ENCODE data around the gene SMC4.
"Not testable (repeated sequence)": the region's sequence is repeated elsewhere in the genome, so short reads cannot be mapped to it uniquely, and the experiment has no call there.

SMC4 gene

DNA sequence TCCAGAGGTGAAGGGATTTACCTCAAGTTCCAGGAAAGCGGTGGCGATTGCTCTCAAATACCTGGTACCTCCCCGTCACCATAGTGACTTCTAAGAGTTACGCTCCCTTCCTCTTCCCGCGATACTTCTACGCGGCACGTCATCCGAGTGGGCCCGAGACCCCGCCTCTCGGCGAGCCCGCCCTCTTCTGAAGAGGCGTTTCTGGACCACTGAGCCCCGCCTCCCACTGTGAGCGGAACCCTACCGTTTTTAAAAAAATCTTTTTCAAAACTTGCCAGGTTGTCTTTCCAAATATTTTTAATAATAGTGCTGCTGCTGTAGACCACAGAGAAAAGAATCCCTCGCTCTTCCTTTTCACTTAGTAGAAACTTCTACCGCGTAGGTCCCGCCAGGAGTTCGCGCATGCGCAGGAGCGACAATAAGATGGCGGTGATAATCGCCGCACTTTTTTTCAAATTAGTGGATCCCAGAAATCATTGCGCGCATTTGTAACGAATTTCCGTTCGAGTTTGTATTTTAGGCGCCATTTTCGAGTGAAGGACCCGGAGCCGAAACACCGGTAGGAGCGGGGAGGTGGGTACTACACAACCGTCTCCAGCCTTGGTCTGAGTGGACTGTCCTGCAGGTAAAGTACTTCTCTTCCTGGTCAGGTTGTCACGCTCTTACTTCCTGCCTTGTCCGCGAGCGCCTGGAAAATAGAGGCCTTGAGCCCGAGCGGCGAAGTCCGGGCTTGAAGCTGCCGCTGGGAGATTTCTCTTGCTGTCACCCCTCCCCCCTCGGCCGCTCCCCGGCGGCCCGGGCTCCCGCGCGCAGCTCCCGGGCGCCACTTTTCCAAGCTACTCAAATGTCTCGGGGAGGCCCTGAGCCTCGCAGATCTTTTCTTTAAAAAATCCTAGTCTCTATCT, at the start of gene SMC4, which contains the start of gene IFT80:
Gene SMC4 (plus strand): TSS at position 526 of the 905 bp plus-strand sequence. CDS start 1,177 bp downstream, outside the sequence.
Gene IFT80 (minus strand): TSS at position 101 of the 905 bp plus-strand sequence. CDS start 14,625 bp downstream, outside the sequence.
- DNase-seq, result peak; percentile 96

DNA sequence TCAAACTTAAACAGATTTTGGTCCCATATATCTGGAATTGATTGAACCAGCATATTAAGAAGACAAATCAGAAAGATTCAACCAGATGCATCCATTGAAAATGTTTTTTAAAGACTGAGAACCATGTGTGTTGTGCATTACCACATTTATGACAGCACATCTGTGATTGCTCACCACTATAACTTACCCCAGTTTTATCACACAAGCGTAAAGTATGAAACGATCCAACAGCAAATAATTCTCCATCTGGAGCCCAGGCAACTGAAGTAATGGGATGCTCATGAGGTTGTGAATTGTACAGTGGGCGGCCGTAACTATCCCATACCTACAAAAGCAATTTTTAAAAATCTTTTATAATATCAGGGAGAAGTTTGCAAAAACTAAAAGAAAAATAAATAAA, 43.6 kb upstream of the SMC4 start:
- DNase-seq, result peak; percentile 18

DNA sequence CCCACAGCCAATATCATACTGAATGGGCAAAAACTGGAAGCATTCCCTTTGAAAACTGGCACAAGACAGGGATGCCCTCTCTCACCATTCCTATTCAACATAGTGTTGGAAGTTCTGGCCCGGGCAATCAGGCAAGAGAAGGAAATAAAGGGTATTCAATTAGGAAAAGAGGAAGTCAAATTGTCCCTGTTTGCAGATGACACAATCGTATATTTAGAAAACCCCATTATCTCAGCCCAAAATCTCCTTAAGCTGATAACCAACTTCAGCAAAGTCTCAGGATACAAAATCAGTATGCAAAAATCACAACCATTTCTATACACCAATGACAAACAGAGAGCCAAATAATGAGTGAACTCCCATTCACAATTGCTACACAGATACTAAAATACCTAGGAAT, 36.6 kb upstream of the SMC4 start:
- not testable (repeated sequence) for DNase-seq

DNA sequence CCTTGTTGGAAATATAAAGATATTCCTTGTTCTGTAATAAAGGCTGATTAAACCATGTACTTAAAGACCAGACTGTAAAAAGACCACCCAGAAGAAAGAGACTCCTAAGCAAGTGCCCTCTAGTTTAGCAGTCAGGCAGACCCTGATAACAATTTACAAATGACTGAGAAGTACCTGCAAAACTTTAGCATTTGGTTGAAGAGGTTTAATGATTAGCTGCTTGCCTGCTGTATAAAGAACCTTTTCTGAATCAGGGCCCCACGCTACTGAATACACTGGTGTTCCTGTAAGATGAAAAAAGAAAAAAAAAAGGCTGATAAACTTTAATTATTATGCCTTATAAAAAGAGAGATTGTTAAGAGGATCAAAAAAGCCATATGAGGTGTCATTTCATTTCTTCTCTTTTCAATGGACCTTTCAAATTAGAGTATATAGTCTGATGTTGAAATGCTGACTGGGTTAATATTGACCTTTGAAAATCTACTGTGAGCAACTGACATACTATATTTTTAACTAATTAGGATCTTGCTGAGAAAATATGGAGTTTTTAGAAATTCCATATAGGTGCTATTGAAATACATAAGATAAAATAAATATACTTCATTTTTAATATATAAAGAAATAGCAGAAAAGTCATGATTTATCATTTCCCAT, 33.5 kb upstream of the SMC4 start:
- DNase-seq, result no peak

DNA sequence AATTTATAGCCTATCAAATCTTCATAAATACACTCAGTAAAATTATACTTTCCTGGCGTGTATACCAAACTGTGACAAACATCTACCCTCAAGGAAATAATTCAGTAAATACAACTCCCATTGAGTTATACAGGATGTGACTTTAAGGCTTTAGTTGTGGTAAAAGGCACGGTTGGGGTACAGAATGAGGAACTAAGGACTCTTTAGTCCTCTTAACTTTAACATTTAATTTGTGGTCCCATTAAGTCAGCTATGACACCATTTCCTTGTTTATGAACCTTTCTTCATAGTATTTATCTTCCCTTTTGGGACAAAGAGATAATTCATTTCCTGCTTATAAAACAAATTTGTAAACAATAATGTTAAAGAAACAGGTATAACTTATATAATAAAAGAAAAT, 30.6 kb upstream of the SMC4 start:
- no peak for DNase-seq

DNA sequence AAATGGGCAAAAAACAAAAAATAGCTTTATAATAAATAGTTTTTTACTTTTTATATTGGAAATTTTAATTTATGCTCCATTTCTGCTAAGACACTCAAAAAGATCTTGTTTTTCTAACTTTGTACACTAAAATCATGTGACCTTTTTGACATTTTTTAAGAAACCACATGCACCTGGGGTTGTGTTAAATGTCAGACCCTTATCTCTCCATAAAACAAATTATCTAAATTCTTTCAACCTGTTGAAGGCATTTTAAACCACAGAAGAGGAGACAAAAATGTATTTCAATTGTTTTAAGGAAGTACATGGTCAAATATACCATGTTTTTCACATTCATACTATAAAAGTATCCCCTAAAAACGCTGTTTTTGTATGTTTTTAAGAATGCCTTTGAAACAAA, 29.7 kb upstream of the SMC4 start:
- DNase-seq, result no peak

DNA sequence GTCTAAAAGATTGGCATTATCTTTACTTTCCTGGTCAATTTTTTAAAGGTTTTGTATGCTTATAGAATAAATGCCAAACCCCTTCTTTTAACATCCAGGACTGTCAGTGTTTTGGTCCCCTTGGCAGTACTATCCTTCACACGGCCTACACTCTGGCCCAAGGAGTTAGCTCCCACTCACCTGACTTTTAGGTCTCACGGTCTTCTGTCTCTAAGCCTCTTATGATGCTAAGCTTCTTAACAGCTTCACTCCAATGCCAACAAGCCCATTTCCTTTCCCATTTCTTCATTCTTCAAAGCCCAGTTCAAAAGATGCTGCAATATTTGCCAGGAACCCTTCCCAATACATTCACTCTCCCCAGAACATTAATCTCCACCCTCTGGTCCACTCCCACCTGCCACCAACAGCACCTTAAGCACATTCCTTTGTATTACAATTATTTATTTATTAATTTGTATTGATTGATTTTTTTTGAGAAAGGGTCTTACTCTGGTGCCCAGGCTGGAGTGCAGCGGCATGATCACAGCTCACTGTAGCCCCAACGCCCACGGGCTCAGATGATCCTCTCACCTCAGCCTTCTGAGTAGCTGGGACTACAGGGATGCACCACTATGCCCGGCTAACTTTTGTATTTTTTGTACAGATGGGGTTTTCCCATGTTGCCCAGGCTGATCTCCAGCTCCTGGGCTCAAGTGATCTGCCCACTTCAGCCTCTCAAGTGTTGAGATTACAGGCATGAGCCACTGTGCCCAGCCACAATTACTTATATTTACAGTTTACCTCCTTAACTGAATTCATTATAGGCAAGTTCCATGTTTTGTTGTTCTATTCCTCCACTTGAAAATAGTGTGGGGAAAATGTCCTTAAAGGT, 28.2 kb upstream of the SMC4 start:
- no peak for DNase-seq

DNA sequence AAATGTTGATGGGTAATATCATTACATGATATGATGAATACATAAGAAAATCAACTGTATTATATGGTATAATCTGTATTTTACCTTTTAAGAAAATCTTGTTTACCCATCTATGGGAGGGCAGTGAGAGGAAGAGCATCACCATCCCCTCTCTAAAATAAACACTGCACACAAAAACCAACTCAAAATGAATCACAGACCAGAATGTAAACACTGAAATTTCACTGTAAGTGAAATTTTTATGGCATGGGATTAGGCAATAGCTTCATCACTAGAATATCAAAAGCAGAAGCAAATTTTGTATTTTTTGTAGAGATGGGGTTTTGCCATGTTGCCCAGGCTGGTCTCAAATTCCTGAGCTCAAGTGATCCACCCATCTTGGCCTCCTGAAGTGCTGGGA, 26.7 kb upstream of the SMC4 start:
- DNase-seq, result peak; percentile 73

DNA sequence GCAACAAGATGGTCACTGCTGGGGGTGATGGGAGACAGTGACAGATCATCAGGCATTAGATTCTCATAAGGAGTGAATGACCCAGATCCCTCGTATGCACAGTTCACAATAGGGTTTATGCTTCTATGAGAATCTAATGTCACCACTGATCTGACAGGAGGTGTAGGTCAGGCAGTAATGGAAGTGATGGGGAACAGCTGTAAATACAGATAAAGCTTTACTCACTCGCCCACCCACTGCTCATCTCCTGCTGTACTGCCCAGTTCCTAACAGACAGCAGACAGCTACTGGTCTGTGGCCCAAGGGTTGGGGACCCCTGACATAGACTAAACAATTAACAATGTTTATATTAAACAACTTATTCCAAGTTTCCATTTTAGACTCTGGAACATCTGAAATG, 25.8 kb upstream of the SMC4 start:
- DNase-seq, result no peak

DNA sequence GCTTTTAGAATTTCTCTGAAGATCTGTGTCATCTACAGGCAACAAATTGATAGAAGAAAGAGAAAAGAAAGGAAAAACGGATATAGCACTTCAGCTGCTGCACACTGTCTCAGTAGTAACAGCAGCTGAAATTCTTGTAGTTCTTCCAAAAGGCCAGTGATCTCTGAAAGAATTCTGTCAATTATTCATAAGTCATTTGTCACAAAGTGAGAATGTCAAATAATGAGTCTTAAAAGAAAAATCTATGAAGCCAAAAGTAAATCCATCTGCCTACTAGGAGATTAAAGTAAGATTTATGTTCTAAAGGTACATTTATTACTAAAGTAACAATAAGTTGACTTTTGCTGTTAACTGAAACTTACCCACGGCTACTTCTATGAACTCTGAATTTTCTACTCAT, 25.0 kb upstream of the SMC4 start:
- no peak for DNase-seq

DNA sequence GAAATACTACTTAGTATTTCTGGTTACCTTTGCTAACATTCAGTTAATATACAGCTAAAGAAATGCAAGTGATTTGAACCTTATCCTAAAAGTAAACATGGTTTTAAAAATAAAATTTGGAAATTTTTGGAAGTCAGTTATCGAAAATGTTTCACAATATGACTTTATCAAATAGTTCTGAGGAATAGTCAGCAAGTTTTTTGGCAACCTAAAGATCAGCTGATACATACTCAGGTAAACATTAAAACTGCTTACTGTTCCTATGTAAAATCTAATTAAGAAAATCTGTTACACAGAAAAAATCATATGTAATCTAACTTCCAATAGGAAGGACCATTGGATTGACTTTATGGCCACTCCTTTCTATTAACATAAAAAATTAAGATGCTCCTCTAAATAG, 24.5 kb upstream of the SMC4 start:
- no peak for DNase-seq

DNA sequence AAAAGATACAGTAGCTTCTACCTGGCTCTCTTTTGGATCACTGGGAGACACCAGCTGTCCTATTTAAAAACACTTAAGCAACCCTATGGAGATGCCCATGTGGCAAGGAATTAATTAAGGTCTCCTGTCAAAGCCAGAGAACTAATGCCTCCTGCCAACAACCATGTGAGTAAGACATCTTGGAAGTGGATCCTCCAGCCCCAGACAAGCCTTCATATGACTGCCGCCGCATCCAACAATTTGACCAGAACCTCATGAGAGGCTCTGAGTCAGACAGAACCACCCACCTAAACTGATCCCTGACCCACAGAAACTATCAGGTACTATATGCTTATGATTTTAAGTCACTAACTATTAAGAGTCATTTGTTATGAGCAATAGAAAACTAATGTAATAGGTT, 22.8 kb upstream of the SMC4 start:
- peak; percentile 48 for DNase-seq

DNA sequence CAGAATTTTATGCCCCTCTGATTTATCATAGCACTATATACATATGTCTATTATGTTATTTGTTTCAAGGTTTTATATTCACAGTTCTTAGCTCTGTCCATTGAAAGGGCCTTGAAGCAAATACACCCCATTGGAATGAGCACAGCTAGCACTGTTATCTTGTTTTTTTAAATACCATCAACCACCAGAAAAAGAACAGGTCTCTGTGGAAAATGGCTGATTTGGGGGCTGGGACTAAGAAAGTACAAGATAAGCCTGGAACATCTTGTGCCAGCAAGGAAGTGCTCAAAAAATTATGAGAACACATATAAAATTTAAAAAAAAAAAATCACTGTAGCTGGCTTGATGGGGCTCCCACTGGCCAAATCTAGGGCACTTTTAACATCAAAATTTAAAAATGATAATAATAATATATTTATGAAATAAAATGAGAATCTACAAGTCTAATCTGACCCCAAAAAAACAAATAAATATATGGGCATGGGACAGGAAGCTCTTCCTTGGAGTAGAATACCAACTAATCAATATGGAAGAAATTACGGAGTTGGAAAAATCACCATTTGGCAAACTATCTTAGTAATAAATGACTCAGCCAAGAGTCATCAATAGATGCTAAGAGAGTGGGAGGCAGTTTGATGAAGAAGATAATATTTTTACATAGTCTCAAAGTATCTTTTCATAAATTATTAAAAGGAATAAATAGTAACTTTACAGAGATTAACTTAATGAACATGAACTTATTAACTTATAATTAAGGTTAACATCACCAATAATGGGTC, 20.9 kb upstream of the SMC4 start:
- peak; percentile 15 for DNase-seq

DNA sequence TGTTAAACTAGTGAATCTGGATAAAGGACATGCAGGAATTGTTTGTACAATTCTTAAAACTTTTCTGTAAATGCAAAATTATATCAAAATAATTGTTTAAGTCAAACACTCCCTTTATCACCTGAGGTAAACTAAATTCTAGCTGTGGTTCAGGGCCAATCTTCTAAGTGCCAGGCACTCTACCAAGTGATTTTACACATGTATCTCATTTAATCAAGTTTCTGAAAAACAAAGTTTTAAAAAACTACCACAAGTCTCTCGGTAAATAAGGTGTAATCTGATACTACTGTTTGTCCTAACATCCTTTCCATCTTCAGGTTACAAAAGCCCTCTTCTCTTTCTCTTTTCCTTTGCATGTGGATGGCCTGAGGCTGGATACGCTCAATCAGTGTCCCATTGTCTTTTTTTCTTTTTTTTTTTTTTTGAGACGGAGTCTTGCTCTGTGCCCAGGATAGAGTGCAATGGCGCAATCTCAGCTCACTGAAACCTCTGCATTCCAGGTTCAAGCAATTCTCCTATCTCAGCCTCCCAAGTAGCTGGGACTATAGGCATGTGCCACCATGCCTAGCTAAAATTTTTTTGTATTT, 19.7 kb upstream of the SMC4 start:
- DNase-seq, result no peak

DNA sequence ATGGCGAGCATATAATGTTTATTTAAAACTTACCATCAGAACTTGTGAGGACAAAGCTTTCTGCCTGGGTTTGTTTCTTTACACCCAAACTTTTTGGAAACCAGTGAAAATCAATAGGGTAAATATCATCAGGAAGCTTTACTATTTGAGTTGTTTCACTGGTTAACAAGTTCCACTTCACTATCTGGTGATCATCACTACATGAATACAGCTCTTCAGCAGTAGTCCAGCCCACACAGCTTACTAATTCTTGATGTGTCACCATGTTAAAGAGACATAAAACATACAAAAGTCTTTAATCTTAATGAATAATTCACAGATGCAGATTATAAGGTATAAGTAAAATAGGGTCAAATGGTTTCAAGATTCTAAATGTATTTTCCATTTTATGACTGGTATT, 18.0 kb upstream of the SMC4 start:
- DNase-seq, result peak; percentile 24

DNA sequence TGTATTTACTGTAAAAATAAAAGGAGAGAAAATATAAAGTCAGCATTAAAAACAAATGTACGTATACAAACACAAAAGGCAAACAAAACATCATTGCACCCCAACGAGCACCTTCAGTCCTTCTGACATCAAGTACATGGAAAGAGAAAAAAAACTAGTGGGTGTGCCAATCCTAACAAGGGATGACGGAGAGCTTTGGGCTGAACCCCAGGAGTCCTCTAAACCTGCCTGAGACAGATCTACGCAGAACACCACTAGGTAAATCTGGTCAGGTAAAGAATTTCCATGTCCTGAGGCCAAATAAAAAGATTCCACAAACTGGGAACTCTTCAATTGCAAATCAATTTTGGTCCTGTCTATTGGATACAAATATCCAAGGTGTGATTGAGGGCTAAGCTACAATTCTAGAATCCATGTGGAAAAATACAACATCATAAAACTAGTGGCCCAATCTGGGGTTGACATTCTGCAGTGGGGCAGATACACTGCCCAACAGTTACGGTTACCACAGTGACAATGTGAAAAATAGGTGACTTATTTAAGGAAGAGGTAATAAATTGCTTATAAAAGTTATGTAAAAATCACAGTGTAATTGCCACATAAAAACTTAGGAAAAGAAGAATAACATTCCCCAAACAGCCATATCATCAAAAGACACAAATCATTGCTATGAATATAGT, 14.7 kb upstream of the SMC4 start:
- DNase-seq, result no peak

DNA sequence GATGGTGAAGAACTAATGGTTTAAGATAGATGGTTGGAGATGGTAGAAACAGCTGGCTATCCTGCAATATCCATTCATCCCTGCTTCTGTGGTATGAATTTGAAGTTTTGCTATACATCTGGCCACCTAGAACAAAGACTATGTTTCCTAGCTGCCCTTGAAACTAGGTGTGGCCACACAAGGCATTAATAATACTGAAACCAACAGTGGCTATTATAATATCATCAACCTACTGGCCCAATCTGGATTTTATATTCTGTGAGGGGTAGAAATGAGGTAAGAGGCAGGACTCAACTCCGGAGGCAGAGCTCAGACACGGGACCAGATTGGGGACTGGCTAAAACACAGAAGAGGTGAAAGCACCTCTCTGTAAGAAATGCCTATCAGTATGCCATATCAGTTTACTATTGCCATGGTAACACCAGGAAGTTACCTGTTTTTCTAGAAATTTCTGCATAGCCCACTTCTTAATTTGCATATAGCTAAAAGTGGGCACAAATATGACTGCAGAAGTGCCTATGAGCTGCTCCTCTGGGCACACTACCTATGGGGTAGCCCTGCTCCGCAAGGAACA, 8.8 kb upstream of the SMC4 start:
- no peak for DNase-seq

DNA sequence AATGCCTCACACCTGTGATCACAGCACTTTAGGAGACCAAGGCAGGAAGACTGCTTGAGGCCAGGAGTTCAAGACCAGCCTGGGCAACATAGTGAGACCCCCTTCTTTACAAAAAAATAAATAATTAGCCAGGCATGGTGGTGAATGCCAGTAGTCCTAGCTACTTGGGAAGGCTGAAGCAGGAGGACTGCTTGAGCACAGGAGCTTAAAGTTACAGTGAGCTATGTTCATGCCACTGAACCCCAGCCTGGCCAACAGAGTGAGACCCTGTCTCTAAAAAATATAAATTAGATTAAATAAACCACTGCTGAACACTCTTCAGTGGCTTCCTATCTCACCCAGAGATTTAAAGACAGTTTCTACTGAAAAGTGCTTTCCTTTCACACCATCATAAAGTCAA, 6.7 kb upstream of the SMC4 start:
- DNase-seq, result no peak

DNA sequence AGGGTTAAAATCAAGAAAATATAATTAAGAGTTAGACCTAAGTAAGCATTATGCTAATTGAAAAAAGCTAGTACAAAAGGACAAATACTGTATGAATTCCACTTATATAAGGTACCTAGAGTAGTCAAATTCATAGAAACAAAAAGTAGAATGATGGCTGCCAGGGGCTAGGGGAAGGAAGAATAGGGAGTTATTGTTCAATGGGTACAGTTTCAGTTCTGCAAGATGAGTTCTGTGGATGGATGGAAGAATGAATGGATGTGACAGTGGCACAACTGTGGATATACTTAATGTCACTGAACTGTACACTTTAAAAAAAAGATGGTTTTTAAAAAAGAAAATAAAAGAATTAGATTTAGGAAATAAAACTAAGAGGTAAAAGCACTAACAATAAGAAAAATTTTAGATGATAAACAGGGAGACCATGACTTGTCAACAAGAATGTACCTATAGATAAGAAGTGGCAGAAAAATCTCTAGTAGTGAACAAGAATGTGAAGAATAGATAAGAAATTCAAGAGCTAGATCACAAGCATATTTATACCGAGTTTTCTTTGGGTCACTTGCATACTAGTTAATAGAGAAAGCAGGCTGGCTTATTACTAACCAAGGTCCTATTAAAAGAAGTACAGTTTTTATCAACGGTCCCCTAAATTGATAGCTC, 6.0 kb upstream of the SMC4 start:
- no peak for DNase-seq

DNA sequence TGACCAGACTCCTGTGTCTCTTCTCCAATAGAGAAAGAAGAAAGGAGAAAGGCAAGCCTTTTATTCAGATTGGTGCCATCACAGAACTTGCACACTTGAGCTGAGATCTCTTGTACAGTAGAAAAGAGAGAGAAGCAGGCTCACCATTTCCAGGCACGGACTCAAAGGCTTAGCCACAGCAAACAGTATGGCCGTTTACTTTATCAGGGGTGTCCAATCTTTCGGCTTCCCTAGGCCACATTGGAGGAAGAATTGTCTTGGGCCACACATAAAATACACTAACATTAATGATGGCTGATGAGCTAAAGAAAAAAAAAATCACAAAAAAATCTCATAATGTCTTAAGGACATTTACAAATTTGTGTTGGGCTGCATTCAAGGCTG, 5.4 kb upstream of the SMC4 start:
- DNase-seq, result no peak

DNA sequence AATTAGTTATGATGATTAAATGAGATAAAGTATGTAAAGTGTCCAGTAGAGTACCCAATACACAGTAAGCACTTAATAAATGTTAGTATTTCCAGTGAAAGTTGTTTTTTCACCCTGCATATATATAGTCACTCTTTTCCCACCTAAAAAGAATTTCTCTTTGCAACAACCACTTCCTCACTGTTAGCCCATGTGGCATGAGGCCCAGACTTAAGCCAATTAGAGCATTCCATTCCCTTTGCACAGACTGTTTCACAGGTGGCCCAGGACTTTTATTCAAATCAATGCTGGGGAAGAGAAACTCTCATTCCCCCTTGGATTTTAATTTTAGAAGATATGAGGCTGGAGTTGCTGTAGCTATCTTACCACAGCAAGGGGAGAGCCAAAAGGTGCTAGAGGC, 4.2 kb upstream of the SMC4 start:
- DNase-seq, result peak; percentile 82

All from fibroblast of skin of right quadriceps (primary cell).